WTC11 (cell line): Measurements from ENCODE around the gene NAPB. TPM values are rescaled to one million over a fixed set of nuclear protein-coding genes. Genes with fewer than 3 reads are reported as not detected.

Experiments used
- ATAC-seq: fragments of 200-7000 bp; cut with Tn5 transposase; 2 replicates; pipeline ENCODE4 v1.10.0; 2021; ENCODE audit warnings: mild to moderate bottlenecking, moderate library complexity
- CTCF ChIA-PET: fragments of 300-600 bp; sonication (Branson Sonifier 250); formaldehyde crosslinking; loops from one replicate; lab custom pipeline; 2021; ENCODE audit warnings: antibody characterized with exemption; lab: Charles Lee
- POLR2A ChIA-PET: fragments of 350-600 bp; sonication (Branson Sonifier 250); formaldehyde crosslinking; loops from one replicate; lab custom pipeline; 2021; ENCODE audit warnings: antibody characterized with exemption; lab: Charles Lee
- DNase-seq: peaks from one replicate; pipeline ENCODE4 v3.0.0; 2021; ENCODE audit warnings: low spot score
- H3K27ac Mint-ChIP-seq: 2 replicates; pipeline ENCODE4 v1.8.0; 2021; ENCODE audit warnings: mixed read lengths
- H3K27me3 Mint-ChIP-seq: 2 replicates; pipeline ENCODE4 v1.8.0; 2021; ENCODE audit warnings: low read depth, mild to moderate bottlenecking, moderate library complexity, mixed read lengths
- H3K36me3 Mint-ChIP-seq: 2 replicates; pipeline ENCODE4 v1.8.0; 2021; ENCODE audit warnings: mixed read lengths
- H3K4me1 Mint-ChIP-seq: 2 replicates; pipeline ENCODE4 v1.8.0; 2022; ENCODE audit warnings: mixed read lengths
- H3K4me3 Mint-ChIP-seq: 2 replicates; pipeline ENCODE4 v1.8.0; 2021; ENCODE audit warnings: mild to moderate bottlenecking, moderate library complexity, mixed read lengths
- H3K9me3 Mint-ChIP-seq: 2 replicates; pipeline ENCODE4 v1.8.0; 2021; ENCODE audit warnings: mixed read lengths
- CBFB ChIP-seq: sonication (generic); formaldehyde crosslinking; IDR thresholded peaks from 2 replicates; pipeline ENCODE4 v1.8.1; 2022; ENCODE audit warnings: mild to moderate bottlenecking, low read depth, missing genetic modification reagents
- ETV6 ChIP-seq: sonication (generic); formaldehyde crosslinking; IDR thresholded peaks from 2 replicates; pipeline ENCODE4 v1.8.1; 2022; ENCODE audit warnings: mild to moderate bottlenecking, missing genetic modification reagents
- FOXK1 ChIP-seq: sonication (generic); formaldehyde crosslinking; IDR thresholded peaks from 2 replicates; pipeline ENCODE4 v1.8.0; 2022; ENCODE audit warnings: mild to moderate bottlenecking, moderate library complexity, missing genetic modification reagents
- IRF2 ChIP-seq: sonication (generic); formaldehyde crosslinking; IDR thresholded peaks from 2 replicates; pipeline ENCODE4 v1.8.0; 2022; ENCODE audit warnings: low read depth, missing genetic modification reagents, borderline replicate concordance
- KAT7 ChIP-seq: sonication (generic); formaldehyde crosslinking; IDR thresholded peaks from 2 replicates; pipeline ENCODE4 v1.8.1; 2023; ENCODE audit warnings: missing genetic modification reagents, mild to moderate bottlenecking, borderline replicate concordance
- MXD4 ChIP-seq: fragments of 250-450 bp; sonication (Bioruptor Pico); IDR thresholded peaks from 2 replicates; pipeline ENCODE4 v1.8.0; 2021; ENCODE audit warnings: mild to moderate bottlenecking, moderate library complexity, borderline replicate concordance
- NR2C2 ChIP-seq: sonication (generic); formaldehyde crosslinking; IDR thresholded peaks from 2 replicates; pipeline ENCODE4 v1.8.0; 2022; ENCODE audit warnings: mild to moderate bottlenecking, missing genetic modification reagents
- ZNF138 ChIP-seq: sonication (generic); formaldehyde crosslinking; conservative IDR thresholded peaks from 2 replicates; pipeline ENCODE4 v1.8.1; 2022; ENCODE audit warnings: mild to moderate bottlenecking, moderate library complexity, missing genetic modification reagents
- ZNF671 ChIP-seq: fragments of 250-450 bp; sonication (Bioruptor Pico); IDR thresholded peaks from 2 replicates; pipeline ENCODE4 v1.8.0; 2021; ENCODE audit warnings: mild to moderate bottlenecking
- total RNA-seq: library from RNA; stranded (reverse); gene quantifications from 3 replicates; pipeline ENCODE4 v1.2.3, GENCODE V29; 2021
- TF ChIP-seq, protein P1 (sequence below): fragments of 250-450 bp; sonication (Bioruptor Pico); IDR thresholded peaks from 2 replicates; pipeline ENCODE4 v1.8.0; 2021; ENCODE audit warnings: mild to moderate bottlenecking
- TF ChIP-seq, protein P2 (sequence below): sonication (generic); formaldehyde crosslinking; conservative IDR thresholded peaks from 2 replicates; pipeline ENCODE4 v1.8.1; 2022; ENCODE audit warnings: mild to moderate bottlenecking, missing genetic modification reagents
- TF ChIP-seq, protein P3 (sequence below): sonication (generic); formaldehyde crosslinking; IDR thresholded peaks from 2 replicates; pipeline ENCODE4 v1.8.1; 2023; ENCODE audit warnings: mild to moderate bottlenecking, missing genetic modification reagents, borderline replicate concordance
- TF ChIP-seq, protein P4 (sequence below): sonication (generic); formaldehyde crosslinking; IDR thresholded peaks from 2 replicates; pipeline ENCODE4 v1.8.0; 2023; ENCODE audit warnings: missing genetic modification reagents
- TF ChIP-seq, protein P5 (sequence below): sonication (generic); formaldehyde crosslinking; IDR thresholded peaks from 2 replicates; pipeline ENCODE4 v1.8.0; 2023; ENCODE audit warnings: mild to moderate bottlenecking, missing genetic modification reagents
- TF ChIP-seq, protein P6 (sequence below): sonication (generic); formaldehyde crosslinking; IDR thresholded peaks from 2 replicates; pipeline ENCODE4 v1.8.0; 2022; ENCODE audit warnings: missing genetic modification reagents
- TF ChIP-seq, protein P7 (sequence below): fragments of 250-450 bp; sonication (Bioruptor Pico); IDR thresholded peaks from 2 replicates; pipeline ENCODE4 v1.9.0; 2021; ENCODE audit warnings: mild to moderate bottlenecking

Gene NAPB
- total RNA-seq, 1 experiment from 2014 or later: 12.9 TPM

DNA sequence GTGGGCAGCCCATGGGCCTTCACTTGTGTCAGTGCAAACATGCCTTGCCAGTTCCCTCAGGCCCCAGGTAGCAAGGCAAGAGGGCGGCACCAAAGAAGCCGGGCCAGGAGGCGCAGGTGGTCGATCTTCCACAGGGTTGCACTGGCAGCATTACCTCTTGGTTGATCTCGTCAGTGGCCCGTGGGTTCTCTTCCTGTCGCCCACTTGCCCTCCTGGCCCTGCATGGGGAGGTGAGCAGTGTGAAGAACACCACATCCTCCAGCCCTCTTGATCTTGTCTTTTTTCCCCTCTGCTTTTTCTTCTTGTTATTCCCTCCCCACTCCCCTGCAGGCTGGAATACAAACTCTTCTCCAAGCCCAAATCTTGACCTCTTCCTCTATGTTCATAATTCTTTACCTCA lies 34.4 kb upstream of the NAPB start:
- Mint-ChIP-seq H3K27me3 (peaks cover 11% of the 10 kb centered on the region), H3K4me1 (peaks cover 17% of the 10 kb centered on the region), H3K36me3 (peaks cover 5% of the 10 kb centered on the region; the same call in 1 of the 2 replicates), H3K27ac (no peak overlapping the region), H3K4me3 (no peak overlapping the region), H3K9me3 (peaks cover 22% of the 10 kb centered on the region)
- TF ChIP-seq CBFB (CRISPR knock-in tag): no peak
- TF ChIP-seq FOXK1 (CRISPR knock-in tag): no peak
- TF ChIP-seq, protein P1, sequence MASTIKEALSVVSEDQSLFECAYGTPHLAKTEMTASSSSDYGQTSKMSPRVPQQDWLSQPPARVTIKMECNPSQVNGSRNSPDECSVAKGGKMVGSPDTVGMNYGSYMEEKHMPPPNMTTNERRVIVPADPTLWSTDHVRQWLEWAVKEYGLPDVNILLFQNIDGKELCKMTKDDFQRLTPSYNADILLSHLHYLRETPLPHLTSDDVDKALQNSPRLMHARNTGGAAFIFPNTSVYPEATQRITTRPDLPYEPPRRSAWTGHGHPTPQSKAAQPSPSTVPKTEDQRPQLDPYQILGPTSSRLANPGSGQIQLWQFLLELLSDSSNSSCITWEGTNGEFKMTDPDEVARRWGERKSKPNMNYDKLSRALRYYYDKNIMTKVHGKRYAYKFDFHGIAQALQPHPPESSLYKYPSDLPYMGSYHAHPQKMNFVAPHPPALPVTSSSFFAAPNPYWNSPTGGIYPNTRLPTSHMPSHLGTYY (CRISPR knock-in tag): no peak
- no peak for TF ChIP-seq ZNF138 (CRISPR knock-in tag)
- TF ChIP-seq, protein P2, sequence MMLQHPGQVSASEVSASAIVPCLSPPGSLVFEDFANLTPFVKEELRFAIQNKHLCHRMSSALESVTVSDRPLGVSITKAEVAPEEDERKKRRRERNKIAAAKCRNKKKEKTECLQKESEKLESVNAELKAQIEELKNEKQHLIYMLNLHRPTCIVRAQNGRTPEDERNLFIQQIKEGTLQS: no peak
- TF ChIP-seq ZNF671 (CRISPR knock-in tag): no peak
- TF ChIP-seq IRF2: no peak
- no peak for TF ChIP-seq KAT7 (CRISPR knock-in tag)
- no peak for TF ChIP-seq MXD4 (CRISPR knock-in tag)
- no peak for TF ChIP-seq ETV6 (CRISPR knock-in tag)
- TF ChIP-seq, protein P3, sequence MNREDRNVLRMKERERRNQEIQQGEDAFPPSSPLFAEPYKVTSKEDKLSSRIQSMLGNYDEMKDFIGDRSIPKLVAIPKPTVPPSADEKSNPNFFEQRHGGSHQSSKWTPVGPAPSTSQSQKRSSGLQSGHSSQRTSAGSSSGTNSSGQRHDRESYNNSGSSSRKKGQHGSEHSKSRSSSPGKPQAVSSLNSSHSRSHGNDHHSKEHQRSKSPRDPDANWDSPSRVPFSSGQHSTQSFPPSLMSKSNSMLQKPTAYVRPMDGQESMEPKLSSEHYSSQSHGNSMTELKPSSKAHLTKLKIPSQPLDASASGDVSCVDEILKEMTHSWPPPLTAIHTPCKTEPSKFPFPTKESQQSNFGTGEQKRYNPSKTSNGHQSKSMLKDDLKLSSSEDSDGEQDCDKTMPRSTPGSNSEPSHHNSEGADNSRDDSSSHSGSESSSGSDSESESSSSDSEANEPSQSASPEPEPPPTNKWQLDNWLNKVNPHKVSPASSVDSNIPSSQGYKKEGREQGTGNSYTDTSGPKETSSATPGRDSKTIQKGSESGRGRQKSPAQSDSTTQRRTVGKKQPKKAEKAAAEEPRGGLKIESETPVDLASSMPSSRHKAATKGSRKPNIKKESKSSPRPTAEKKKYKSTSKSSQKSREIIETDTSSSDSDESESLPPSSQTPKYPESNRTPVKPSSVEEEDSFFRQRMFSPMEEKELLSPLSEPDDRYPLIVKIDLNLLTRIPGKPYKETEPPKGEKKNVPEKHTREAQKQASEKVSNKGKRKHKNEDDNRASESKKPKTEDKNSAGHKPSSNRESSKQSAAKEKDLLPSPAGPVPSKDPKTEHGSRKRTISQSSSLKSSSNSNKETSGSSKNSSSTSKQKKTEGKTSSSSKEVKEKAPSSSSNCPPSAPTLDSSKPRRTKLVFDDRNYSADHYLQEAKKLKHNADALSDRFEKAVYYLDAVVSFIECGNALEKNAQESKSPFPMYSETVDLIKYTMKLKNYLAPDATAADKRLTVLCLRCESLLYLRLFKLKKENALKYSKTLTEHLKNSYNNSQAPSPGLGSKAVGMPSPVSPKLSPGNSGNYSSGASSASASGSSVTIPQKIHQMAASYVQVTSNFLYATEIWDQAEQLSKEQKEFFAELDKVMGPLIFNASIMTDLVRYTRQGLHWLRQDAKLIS (CRISPR knock-in tag): no peak
- no peak for TF ChIP-seq NR2C2
- TF ChIP-seq, protein P4, sequence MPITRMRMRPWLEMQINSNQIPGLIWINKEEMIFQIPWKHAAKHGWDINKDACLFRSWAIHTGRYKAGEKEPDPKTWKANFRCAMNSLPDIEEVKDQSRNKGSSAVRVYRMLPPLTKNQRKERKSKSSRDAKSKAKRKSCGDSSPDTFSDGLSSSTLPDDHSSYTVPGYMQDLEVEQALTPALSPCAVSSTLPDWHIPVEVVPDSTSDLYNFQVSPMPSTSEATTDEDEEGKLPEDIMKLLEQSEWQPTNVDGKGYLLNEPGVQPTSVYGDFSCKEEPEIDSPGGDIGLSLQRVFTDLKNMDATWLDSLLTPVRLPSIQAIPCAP (CRISPR knock-in tag): no peak
- TF ChIP-seq, protein P5, sequence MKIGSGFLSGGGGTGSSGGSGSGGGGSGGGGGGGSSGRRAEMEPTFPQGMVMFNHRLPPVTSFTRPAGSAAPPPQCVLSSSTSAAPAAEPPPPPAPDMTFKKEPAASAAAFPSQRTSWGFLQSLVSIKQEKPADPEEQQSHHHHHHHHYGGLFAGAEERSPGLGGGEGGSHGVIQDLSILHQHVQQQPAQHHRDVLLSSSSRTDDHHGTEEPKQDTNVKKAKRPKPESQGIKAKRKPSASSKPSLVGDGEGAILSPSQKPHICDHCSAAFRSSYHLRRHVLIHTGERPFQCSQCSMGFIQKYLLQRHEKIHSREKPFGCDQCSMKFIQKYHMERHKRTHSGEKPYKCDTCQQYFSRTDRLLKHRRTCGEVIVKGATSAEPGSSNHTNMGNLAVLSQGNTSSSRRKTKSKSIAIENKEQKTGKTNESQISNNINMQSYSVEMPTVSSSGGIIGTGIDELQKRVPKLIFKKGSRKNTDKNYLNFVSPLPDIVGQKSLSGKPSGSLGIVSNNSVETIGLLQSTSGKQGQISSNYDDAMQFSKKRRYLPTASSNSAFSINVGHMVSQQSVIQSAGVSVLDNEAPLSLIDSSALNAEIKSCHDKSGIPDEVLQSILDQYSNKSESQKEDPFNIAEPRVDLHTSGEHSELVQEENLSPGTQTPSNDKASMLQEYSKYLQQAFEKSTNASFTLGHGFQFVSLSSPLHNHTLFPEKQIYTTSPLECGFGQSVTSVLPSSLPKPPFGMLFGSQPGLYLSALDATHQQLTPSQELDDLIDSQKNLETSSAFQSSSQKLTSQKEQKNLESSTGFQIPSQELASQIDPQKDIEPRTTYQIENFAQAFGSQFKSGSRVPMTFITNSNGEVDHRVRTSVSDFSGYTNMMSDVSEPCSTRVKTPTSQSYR (CRISPR knock-in tag): no peak
- TF ChIP-seq, protein P6, sequence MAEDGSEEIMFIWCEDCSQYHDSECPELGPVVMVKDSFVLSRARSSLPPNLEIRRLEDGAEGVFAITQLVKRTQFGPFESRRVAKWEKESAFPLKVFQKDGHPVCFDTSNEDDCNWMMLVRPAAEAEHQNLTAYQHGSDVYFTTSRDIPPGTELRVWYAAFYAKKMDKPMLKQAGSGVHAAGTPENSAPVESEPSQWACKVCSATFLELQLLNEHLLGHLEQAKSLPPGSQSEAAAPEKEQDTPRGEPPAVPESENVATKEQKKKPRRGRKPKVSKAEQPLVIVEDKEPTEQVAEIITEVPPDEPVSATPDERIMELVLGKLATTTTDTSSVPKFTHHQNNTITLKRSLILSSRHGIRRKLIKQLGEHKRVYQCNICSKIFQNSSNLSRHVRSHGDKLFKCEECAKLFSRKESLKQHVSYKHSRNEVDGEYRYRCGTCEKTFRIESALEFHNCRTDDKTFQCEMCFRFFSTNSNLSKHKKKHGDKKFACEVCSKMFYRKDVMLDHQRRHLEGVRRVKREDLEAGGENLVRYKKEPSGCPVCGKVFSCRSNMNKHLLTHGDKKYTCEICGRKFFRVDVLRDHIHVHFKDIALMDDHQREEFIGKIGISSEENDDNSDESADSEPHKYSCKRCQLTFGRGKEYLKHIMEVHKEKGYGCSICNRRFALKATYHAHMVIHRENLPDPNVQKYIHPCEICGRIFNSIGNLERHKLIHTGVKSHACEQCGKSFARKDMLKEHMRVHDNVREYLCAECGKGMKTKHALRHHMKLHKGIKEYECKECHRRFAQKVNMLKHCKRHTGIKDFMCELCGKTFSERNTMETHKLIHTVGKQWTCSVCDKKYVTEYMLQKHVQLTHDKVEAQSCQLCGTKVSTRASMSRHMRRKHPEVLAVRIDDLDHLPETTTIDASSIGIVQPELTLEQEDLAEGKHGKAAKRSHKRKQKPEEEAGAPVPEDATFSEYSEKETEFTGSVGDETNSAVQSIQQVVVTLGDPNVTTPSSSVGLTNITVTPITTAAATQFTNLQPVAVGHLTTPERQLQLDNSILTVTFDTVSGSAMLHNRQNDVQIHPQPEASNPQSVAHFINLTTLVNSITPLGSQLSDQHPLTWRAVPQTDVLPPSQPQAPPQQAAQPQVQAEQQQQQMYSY: no peak
- TF ChIP-seq, protein P7, sequence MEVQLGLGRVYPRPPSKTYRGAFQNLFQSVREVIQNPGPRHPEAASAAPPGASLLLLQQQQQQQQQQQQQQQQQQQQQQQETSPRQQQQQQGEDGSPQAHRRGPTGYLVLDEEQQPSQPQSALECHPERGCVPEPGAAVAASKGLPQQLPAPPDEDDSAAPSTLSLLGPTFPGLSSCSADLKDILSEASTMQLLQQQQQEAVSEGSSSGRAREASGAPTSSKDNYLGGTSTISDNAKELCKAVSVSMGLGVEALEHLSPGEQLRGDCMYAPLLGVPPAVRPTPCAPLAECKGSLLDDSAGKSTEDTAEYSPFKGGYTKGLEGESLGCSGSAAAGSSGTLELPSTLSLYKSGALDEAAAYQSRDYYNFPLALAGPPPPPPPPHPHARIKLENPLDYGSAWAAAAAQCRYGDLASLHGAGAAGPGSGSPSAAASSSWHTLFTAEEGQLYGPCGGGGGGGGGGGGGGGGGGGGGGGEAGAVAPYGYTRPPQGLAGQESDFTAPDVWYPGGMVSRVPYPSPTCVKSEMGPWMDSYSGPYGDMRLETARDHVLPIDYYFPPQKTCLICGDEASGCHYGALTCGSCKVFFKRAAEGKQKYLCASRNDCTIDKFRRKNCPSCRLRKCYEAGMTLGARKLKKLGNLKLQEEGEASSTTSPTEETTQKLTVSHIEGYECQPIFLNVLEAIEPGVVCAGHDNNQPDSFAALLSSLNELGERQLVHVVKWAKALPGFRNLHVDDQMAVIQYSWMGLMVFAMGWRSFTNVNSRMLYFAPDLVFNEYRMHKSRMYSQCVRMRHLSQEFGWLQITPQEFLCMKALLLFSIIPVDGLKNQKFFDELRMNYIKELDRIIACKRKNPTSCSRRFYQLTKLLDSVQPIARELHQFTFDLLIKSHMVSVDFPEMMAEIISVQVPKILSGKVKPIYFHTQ (CRISPR knock-in tag): no peak
- ChIA-PET POLR2A (no interaction called here), CTCF (no interaction called here)
- ATAC-seq (no peak), DNase-seq (no peak)
